HG02759 (cell line): ENCODE data around the gene ZWILCH.
A peak's percentile ranks its signal among the peaks of the same experiment; 100 is the strongest.
"Not testable (repeated sequence)": the region's sequence is repeated elsewhere in the genome, so short reads cannot be mapped to it uniquely, and the experiment has no call there.

Experiments
- ATAC-seq: cut with Tn5 transposase; IDR thresholded peaks from one replicate; pipeline ENCODE4 v1.9.1; 2021; ENCODE audit warnings: mild to moderate bottlenecking, moderate library complexity; ENCODE audit not compliant: unreplicated experiment

The ZWILCH gene

GRCh38 chr15:66486887-66487286 lies 18.2 kb upstream of the ZWILCH start:
- ATAC-seq, result no peak

- ATAC-seq, result no peak
Observed at GRCh38 chr15:66488525-66488924, 16.6 kb upstream of the ZWILCH start.

DNA sequence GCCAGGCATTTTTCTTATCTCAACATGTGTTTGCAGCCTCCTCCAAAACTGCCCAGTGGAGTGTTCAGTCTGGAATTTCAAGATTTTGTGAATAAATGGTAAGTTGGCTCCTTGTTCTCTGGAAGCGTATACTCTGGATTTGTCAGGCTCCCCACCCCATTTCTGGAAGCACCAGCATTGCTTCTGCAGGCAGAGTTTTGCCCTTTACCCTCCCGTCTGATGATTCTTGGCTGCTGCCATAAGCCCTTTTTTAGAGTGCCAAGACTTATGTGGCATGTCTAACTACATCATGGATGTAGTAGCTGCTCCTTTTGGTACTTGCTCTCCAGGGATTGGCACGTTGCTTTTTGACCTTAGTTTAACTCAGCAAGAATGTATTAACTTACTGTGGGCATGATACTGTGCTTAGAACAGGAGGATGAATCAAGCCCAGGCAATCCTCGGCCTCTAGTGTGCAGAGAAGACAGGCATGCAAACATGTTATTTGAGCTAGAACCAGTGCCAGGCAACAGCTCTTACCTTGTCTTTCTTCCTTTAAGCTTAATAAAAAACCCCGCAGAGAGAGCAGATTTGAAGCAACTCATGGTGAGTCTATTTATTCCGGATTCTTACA lies 15.8 kb upstream of the ZWILCH start:
- no peak for ATAC-seq

GRCh38 chr15:66491846-66492245 lies 13.3 kb upstream of the ZWILCH start:
- no peak for ATAC-seq

GRCh38 chr15:66494262-66494661 lies 10.9 kb upstream of the ZWILCH start:
- no peak for ATAC-seq

DNA sequence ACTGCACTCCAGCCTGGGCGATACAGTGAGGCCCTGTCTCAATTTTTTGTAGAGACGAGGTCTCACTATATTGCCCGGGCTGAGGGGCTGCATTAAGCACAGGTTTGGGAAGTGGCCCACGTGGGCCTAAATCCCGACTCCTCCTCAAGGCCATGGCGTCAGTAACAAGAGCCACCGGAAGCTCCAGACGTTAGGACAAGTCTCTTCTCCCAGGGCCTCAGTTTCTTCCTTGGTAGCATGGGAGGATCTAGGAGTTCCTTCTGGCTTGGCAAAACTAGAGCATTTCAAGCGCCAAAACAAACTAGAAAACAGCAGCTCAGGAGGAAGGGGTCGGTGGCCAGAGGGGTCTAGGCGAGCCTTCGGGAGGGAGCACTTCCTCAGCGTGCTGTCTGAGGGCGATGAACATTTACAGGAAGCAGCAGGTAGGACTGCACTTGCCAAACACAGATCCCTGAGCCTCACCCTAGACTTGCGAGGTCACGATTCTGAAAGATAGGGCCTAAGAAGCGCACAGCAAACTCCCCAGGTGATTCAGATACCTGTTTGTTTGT lies 8.1 kb upstream of the ZWILCH start:
- ATAC-seq, result peak; percentile 27

GRCh38 chr15:66497502-66498455 lies 7.3 kb upstream of the ZWILCH start, which contains the start of gene SNAPC5:
Gene SNAPC5 (minus strand): TSS chr15:66497762. CDS start chr15:66497731, 31 bp downstream.
- peak; percentile 86 for ATAC-seq

DNA sequence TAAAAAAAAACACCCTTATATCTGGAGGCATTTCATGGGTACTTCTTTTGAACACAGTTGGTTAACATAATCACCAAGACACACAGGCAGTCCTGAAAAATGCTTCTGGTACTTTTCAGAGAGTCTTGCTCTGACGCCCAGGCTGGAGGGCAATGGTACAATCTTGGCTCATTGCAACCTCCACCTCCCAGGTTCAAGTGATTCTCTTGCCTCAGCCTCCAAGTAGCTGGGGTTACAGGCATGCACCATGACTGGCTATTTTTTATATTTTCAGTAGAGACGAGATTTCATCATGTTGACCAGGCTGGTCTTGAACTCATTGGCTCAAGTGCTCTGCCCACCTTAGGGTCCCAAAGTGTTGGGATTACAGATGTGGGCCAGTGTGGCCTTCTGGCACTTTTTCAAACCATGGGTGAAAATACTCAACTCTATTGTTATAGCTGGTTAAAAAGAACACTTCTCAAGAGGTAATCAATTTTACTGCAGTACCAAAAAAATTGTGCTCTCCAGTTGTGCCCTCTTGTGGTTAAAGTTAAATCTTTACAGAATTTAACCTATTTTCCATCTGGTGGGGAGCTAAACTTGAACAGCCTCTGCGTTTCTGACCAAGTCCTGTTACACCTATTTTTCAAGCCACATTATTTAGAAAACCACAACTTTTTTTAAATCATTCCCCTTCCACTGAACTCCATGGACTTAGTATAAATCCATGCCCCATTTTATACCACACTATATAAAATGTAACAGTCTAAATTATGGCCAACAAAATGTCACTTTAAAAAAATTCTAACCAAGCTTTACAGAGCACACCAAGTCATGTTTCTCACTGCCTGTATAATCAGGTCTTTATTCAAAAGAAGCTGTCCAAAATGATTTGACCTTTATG lies 6.4 kb upstream of the ZWILCH start:
- ATAC-seq, result no peak

GRCh38 chr15:66500346-66500745 lies 4.8 kb upstream of the ZWILCH start:
- not testable (repeated sequence) for ATAC-seq

DNA sequence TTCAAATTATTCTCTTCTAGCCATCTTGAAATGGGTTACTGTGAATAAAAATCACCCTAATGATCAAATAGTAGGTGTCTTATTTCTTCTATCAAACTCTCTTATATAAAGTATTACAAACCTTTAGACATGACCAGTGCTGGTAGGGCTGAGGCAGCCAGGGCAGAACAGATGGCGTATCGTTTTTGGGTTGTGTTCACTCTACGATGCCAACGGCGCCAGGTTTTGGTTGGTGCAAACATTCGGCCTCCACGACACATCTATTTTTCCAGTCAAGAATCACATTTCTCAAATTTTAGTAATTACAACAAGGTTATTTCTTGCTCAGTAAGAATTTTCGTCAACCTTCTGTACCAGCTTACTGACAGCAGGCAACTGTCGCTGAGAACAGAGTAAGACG lies 2.6 kb upstream of the ZWILCH start:
- ATAC-seq, result no peak

GRCh38 chr15:66503041-66503648 lies 2.0 kb upstream of the ZWILCH start:
- not testable (repeated sequence) for ATAC-seq

DNA sequence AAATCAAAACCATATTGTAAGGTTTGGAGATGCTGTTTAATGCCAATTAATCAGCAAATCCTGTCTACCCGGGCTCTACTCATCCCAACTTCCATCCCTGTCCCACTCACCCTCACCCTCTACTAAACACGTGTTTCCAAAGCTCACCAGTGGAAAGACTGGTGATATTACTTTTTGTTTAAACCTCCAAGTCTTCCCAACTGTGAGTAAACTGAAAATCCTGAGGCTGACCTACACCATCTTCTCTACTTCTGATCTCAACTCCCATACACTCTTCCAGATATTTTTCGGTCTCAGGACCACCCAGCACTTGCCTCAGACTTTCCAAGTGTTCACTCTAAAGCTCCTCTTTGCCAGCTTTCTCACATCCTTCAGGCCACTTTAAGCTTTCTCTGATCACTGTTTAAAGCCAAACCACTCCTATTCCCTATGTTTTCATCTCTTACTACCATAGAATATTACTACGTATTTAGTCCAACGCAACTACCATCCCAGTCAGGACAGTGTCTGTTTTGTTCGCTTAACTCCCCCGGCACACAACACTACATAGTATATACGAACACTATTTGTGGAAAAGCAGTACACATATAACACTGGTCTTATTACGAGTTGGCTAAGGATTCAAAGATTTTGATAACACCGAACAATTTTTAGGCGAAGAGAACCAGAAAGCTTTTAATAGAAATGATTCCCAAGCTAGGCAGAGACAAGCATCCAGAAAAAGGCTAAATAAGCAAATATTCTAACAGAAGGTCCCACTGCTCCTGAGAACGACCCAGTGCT lies 1.2 kb upstream of the ZWILCH start:
- no peak for ATAC-seq

GRCh38 chr15:66505430-66505811 lies 295 bp downstream of the ZWILCH start:
- ATAC-seq, result no peak

DNA sequence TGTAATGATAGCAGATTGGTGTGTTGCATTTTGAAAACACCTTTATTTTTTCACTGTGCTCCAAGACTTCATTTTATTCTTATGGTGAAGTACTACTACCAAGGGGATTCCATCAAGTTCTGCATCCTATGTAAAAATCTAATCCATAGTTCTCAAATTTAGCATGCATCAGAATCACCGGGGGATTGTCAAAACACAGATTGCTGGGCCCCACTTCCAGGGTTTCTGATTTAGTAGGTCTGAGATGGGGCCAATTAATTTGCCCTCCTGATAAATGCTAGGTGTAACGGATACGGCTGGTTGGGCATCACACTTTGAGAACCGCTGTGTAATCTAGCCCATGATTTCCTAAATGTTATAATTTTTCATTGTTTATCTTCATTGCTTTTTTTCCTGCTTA lies 692 bp downstream of the ZWILCH start:
- no peak for ATAC-seq

DNA sequence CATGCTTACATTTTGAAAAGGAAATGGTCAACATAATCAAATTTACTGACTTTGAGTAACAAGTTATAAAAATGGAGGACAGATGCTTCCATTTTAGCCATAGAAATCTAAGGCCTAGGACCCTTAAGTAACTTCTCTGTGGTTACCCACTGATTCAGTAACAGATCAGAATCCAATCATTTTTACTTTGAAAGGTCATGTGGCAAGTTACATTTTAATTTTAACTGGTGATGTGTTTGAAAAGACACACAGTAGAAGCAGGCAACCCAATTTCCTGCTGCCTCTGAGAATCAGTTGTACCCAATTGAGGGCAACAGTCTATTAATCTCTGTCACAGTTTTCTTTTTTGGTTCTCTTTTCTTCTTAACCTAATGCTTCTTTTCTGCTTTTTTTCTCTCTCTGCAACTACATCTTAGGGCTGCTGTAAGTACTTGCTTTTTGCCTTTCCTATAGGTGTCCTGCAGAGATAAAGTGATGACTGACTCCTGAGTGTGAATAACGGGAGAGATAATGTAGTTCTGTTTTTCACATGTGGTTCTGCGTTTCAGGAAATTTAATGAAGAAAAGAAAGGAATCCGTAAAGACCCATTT lies 3.3 kb downstream of the ZWILCH start:
- ATAC-seq, result no peak

GRCh38 chr15:66514586-66514985 lies 9.5 kb downstream of the ZWILCH start:
- no peak for ATAC-seq

GRCh38 chr15:66515901-66516322 lies 10.8 kb downstream of the ZWILCH start:
- no peak for ATAC-seq

- no peak for ATAC-seq
Observed at GRCh38 chr15:66523926-66524325, 18.8 kb downstream of the ZWILCH start.

GRCh38 chr15:66524838-66525237 lies 19.7 kb downstream of the ZWILCH start:
- no peak for ATAC-seq
